ENCODE measurements around the gene CYP2J2.

CYP2J2 gene

DNA sequence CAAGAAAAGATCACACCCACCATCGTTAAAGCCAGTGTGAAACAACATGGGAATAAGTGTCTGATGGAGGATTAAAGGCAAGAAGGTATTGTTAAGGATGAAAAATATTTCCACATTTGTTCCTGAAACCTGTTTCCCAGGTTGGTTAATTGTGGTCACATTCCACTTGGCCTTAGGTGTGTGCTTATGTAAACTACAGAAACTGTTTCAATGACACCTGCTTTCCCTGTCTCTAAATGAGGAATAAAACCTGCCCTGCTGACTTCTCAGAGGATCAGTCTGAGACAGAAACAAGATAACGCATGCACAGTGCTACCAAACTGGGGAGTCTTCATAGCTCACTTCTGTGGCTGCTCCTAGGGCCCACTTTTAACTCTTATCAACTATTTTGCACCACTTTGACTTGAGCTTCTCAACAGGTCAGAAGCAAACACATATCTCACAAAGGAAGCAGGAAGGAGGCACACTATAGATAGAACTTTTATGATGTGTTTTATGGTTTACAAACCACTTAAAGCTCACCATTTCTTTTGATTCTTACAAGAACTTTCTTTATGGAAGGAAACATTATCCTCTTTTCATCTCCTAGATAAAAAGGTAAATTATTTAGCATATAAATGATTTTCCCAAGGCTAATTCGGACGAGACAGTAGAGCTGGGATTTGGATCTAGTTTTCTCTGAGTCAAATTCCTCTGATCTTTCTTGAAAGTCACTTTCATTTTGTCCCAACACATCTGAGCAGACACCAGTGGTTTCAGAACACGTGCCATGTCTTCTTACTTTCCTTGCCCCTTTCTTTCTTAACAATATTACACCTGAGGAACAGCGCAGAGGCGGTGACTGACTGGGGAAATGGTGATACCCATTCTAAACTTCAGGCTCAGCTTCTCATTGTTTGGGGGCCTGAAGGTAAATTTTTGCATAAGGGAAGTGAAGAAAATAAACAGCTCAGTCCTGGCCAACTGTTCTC, 33.4 kb downstream of the CYP2J2 start:
- H3F3A ChIP-seq (ENCODE audit: insufficient read depth, low read length) = no peaks in the 10 kb centered on the region
- no peaks in the 10 kb centered on the region for H3K9me3 ChIP-seq (ENCODE audit: low read length)

GRCh38 chr1:59885160-59885832, 41.3 kb downstream of the CYP2J2 start:
- Histone ChIP-seq H4K20me1 (ENCODE audit: insufficient read depth, low read length) (no peaks in the 10 kb centered on the region), H2AFZ (ENCODE audit: low read length) (no peak overlapping the region), H3K9me3 (ENCODE audit: low read length) (no peaks in the 10 kb centered on the region), H3K27me3 (ENCODE audit: insufficient read depth, low read length) (no peaks in the 10 kb centered on the region), H3K79me2 (ENCODE audit: insufficient read depth, low read length) (no peaks in the 10 kb centered on the region), H3K4me1 (ENCODE audit: insufficient read depth, low read length, severe bottlenecking) (no peaks in the 10 kb centered on the region), H3K9me2 (ENCODE audit: low read depth, low read length) (no peaks in the 10 kb centered on the region), H3K27ac (ENCODE audit: low read depth, low read length, poor library complexity, severe bottlenecking) (no peak overlapping the region), H3F3A (ENCODE audit: insufficient read depth, low read length) (no peaks in the 10 kb centered on the region), H3K4me2 (ENCODE audit: low read length) (no peak overlapping the region), H3K36me3 (ENCODE audit: insufficient read depth, low read length) (no peaks in the 10 kb centered on the region), H3K4me3 (ENCODE audit: low read depth, low read length, poor library complexity, severe bottlenecking) (no peak overlapping the region), H3K9ac (ENCODE audit: low read length) (no peak overlapping the region)
- TF ChIP-seq EZH2 (IDR thresholded peaks at IDR 0.05; ENCODE audit: borderline replicate concordance, low read length) = no peak
- TF ChIP-seq, protein P1, sequence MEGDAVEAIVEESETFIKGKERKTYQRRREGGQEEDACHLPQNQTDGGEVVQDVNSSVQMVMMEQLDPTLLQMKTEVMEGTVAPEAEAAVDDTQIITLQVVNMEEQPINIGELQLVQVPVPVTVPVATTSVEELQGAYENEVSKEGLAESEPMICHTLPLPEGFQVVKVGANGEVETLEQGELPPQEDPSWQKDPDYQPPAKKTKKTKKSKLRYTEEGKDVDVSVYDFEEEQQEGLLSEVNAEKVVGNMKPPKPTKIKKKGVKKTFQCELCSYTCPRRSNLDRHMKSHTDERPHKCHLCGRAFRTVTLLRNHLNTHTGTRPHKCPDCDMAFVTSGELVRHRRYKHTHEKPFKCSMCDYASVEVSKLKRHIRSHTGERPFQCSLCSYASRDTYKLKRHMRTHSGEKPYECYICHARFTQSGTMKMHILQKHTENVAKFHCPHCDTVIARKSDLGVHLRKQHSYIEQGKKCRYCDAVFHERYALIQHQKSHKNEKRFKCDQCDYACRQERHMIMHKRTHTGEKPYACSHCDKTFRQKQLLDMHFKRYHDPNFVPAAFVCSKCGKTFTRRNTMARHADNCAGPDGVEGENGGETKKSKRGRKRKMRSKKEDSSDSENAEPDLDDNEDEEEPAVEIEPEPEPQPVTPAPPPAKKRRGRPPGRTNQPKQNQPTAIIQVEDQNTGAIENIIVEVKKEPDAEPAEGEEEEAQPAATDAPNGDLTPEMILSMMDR (IDR thresholded peaks at IDR 0.05; ENCODE audit: low read length) = no peak

More for the DNA sequence above, 33.4 kb downstream of the CYP2J2 start:
- no peaks in the 10 kb centered on the region for H3K36me3 ChIP-seq (ENCODE audit: insufficient read depth, low read length)
- no peaks in the 10 kb centered on the region for H3K9me2 ChIP-seq (ENCODE audit: low read depth, low read length)
- no peaks in the 10 kb centered on the region for H4K20me1 ChIP-seq (ENCODE audit: insufficient read depth, low read length)
- H3K9ac ChIP-seq (ENCODE audit: low read length) = no peak overlapping the region
- TF ChIP-seq, protein P1 (IDR thresholded peaks at IDR 0.05; ENCODE audit: low read length) = no peak
- no peak overlapping the region for H3K4me3 ChIP-seq (ENCODE audit: low read depth, low read length, poor library complexity, severe bottlenecking)
- H3K79me2 ChIP-seq (ENCODE audit: insufficient read depth, low read length) = no peaks in the 10 kb centered on the region
- H3K27me3 ChIP-seq (ENCODE audit: insufficient read depth, low read length) = no peaks in the 10 kb centered on the region
- no peak overlapping the region for H3K27ac ChIP-seq (ENCODE audit: low read depth, low read length, poor library complexity, severe bottlenecking)
- H3K4me2 ChIP-seq (ENCODE audit: low read length) = no peak overlapping the region
- H2AFZ ChIP-seq (ENCODE audit: low read length) = no peak overlapping the region
- no peaks in the 10 kb centered on the region for H3K4me1 ChIP-seq (ENCODE audit: insufficient read depth, low read length, severe bottlenecking)

DNA sequence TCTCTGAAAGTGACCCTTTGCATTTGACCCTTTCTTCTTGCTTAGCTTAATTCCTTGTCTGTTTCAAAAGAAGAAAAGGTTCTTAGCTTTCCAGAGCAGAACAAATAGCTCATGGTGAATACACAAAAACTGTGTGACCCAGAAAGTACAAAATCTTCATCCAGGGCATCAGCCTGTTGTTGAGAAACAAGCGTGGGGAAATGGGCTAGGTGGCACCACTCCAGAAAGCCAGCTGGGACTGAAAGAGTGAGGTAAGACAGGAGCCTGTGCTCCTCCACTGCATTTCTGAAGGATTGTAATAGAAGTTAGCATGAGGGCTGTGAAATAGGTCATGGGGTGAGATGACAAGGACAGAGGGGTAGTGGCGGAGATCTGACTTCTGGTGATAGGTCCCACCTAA, 45.8 kb downstream of the CYP2J2 start:
- no peak overlapping the region for H3K27ac ChIP-seq (ENCODE audit: low read depth, low read length, poor library complexity, severe bottlenecking)
- H3K27me3 ChIP-seq (ENCODE audit: insufficient read depth, low read length) = no peaks in the 10 kb centered on the region
- no peak overlapping the region for H3K4me2 ChIP-seq (ENCODE audit: low read length)
- H2AFZ ChIP-seq (ENCODE audit: low read length) = no peak overlapping the region
- no peaks in the 10 kb centered on the region for H4K20me1 ChIP-seq (ENCODE audit: insufficient read depth, low read length)
- H3K36me3 ChIP-seq (ENCODE audit: insufficient read depth, low read length) = no peaks in the 10 kb centered on the region
- TF ChIP-seq, protein P1 (IDR thresholded peaks at IDR 0.05; ENCODE audit: low read length) = no peak
- TF ChIP-seq EZH2 (IDR thresholded peaks at IDR 0.05; ENCODE audit: borderline replicate concordance, low read length) = no peak
- no peaks in the 10 kb centered on the region for H3K9me2 ChIP-seq (ENCODE audit: low read depth, low read length)
- no peak overlapping the region for H3K9ac ChIP-seq (ENCODE audit: low read length)
- H3K79me2 ChIP-seq (ENCODE audit: insufficient read depth, low read length) = no peaks in the 10 kb centered on the region
- no peak overlapping the region for H3K4me3 ChIP-seq (ENCODE audit: low read depth, low read length, poor library complexity, severe bottlenecking)
- H3K9me3 ChIP-seq (ENCODE audit: low read length) = no peaks in the 10 kb centered on the region
- H3F3A ChIP-seq (ENCODE audit: insufficient read depth, low read length) = no peaks in the 10 kb centered on the region
- H3K4me1 ChIP-seq (ENCODE audit: insufficient read depth, low read length, severe bottlenecking) = no peaks in the 10 kb centered on the region

Measured in OCI-LY1 (cell line).